ENCODE measurements around the gene LCT. TPM values are rescaled to one million over a fixed set of nuclear protein-coding genes. Genes with fewer than 3 reads are reported as not detected.

The LCT gene
- total and polyA plus RNA-seq, 2 of the 13 experiments (the other 11 are each of a cell fraction or from before 2014, with no cell fraction given) = not detected

DNA sequence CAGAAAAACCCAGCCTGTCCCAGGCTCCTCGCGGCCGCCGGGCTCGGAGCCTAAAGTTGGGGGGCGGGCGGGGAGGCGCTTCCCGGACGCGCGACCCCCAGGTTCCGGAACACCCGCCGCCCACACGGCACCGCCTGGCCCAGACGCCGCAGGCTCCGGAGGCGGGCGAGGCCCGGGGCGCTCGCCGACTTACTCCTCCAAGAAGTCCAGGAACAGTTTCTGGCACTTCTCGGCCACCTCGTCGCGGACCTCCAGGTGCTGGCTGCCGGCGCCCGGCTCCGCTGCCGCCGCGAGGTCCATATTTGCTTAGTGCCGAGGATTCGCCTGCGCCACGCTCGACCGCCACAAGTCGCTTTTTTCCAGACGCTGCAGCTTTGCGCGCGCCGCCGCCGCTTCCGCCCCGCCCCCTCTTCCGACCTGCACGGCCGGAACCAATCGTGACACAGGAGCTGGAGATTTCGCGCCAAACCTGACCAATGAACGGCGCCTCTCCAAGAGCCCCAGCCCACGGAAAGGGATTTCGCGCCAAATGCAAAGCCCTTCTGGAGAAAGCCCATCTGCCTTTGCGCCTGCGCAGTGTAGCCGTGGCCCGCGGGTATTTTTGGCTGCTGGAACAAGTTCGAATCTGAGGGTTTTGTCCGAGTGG, 39.2 kb upstream of the LCT start, which contains the start of gene MCM6:
TSS of gene MCM6 (minus strand) at position 378 of the 646 bp plus-strand sequence. CDS start at position 300, 78 bp downstream.
- intact Hi-C loops (cut with micrococcal nuclease; ENCODE audit: unreplicated experiment) (no loop called here), in situ Hi-C loops (cut with HindIII; ENCODE audit: extremely low pct_ligation_motif_present, low pct_unique_long_range_greater_than_20kb) (no loop called here)
- H3K9ac ChIP-seq (ENCODE audit: insufficient read depth, low read depth, low read length) = peak within 1 kb of the TSS; percentile 59
- H3K27me3 ChIP-seq (ENCODE audit: control insufficient read depth in 1 of 2, insufficient read depth in 2 of 2, low read length in 2 of 2) = no peaks in the 10 kb centered on the region
- FAIRE-seq = no peak
- H3K36me3 ChIP-seq (replicated peaks in 1 of 2; ENCODE audit: control insufficient read depth in 1 of 2, insufficient read depth in 2 of 2, low read length in 2 of 2) = no peaks in the 10 kb centered on the region
- peak within 1 kb of the TSS; percentile 39 to 69 (median 55); a peak in 5 of 6 replicates for H3K4me3 ChIP-seq (replicated peaks in 1 of 3; ENCODE audit: insufficient read depth in 1 of 3, low read depth in 2 of 3, low read length in 3 of 3)
- no peaks in the 10 kb centered on the region for H3K9me3 ChIP-seq (ENCODE audit: low read length)
- no peak within 1 kb of the TSS for H2AFZ ChIP-seq (ENCODE audit: low read length)
- DNase-seq (ENCODE audit: low spot score) = peak; percentile 92
- H3K4me2 ChIP-seq (ENCODE audit: low read depth, low read length) = peak within 1 kb of the TSS; percentile 67
- ChIA-PET POLR2A (no interaction called here), CTCF (ENCODE audit: low intra/inter-chr PET ratio, low total read pairs) (no interaction called here)
- BruUV-seq (replicated peaks) = no TSS peak
- no peaks in the 10 kb centered on the region for H4K20me1 ChIP-seq (ENCODE audit: insufficient read depth, low read length)
- H3K79me2 ChIP-seq (ENCODE audit: insufficient read depth, low read length) = peaks cover 3% of the 10 kb centered on the region
- ATAC-seq = peak; percentile 93
- peaks cover 18% of the 10 kb centered on the region; the same call in 1 of the 2 replicates for H3K4me1 ChIP-seq (ENCODE audit: insufficient read depth, low read length)
- peak within 1 kb of the TSS; percentile 52 for H3K27ac ChIP-seq (ENCODE audit: extremely low read length, insufficient read depth, low read length)
- 73% methylated on average over 71 of the region's 71 CpGs for WGBS (ENCODE audit: low lambda C conversion rate)
- TF ChIP-seq CHD2 (IDR thresholded peaks at IDR 0.05; ENCODE audit: low read depth, low read length) (no peak), ZFP36L1 (CRISPR knock-in tag; IDR thresholded peaks at IDR 0.05) (peak; percentile 53; the same call in 1 of the 2 replicates), JDP2 (CRISPR knock-in tag; IDR thresholded peaks at IDR 0.05; ENCODE audit: borderline replicate concordance) (peak; percentile 72), ZNF619 (CRISPR knock-in tag; IDR thresholded peaks at IDR 0.05) (no peak), PCBP1 (IDR thresholded peaks at IDR 0.05; ENCODE audit: borderline replicate concordance, low read depth, low read length) (no peak), ZFP90 (CRISPR knock-in tag; IDR thresholded peaks at IDR 0.05; ENCODE audit: borderline replicate concordance) (peak; percentile 61; the same call in 1 of the 2 replicates), ZNF564 (CRISPR knock-in tag; IDR thresholded peaks at IDR 0.05) (no peak; the same call in 1 of the 2 replicates), SRSF1 (optimal IDR thresholded peaks at IDR 0.05; ENCODE audit: low read depth, low read length) (no peak), STAT5B (CRISPR knock-in tag; IDR thresholded peaks at IDR 0.05) (no peak), ETV6 (CRISPR knock-in tag; conservative IDR thresholded peaks at IDR 0.05) (0 out of 2 replicates have a peak, but pooled peaks have one; percentile 42), SUZ12 (IDR thresholded peaks at IDR 0.05; ENCODE audit: low read depth, low read length) (no peak), RFX3 (CRISPR knock-in tag; IDR thresholded peaks at IDR 0.05) (no peak), GZF1 (CRISPR knock-in tag; IDR thresholded peaks at IDR 0.05) (no peak), ZNF557 (CRISPR knock-in tag; IDR thresholded peaks at IDR 0.05) (peak; percentile 78; the same call in 1 of the 2 replicates), ZNF432 (CRISPR knock-in tag; IDR thresholded peaks at IDR 0.05; ENCODE audit: borderline replicate concordance) (no peak), ZKSCAN1 (IDR thresholded peaks at IDR 0.05; ENCODE audit: low read length) (no peak), JARID2 (CRISPR knock-in tag; IDR thresholded peaks at IDR 0.05; ENCODE audit: insufficient replicate concordance) (no peak), ZNF496 (CRISPR knock-in tag; IDR thresholded peaks at IDR 0.05; ENCODE audit: insufficient replicate concordance) (no peak), RFXANK (CRISPR knock-in tag; IDR thresholded peaks at IDR 0.05) (no peak)
- TF ChIP-seq, protein P1, sequence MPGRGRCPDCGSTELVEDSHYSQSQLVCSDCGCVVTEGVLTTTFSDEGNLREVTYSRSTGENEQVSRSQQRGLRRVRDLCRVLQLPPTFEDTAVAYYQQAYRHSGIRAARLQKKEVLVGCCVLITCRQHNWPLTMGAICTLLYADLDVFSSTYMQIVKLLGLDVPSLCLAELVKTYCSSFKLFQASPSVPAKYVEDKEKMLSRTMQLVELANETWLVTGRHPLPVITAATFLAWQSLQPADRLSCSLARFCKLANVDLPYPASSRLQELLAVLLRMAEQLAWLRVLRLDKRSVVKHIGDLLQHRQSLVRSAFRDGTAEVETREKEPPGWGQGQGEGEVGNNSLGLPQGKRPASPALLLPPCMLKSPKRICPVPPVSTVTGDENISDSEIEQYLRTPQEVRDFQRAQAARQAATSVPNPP (CRISPR knock-in tag; IDR thresholded peaks at IDR 0.05) = peak; percentile 83
- TF ChIP-seq, protein P2, sequence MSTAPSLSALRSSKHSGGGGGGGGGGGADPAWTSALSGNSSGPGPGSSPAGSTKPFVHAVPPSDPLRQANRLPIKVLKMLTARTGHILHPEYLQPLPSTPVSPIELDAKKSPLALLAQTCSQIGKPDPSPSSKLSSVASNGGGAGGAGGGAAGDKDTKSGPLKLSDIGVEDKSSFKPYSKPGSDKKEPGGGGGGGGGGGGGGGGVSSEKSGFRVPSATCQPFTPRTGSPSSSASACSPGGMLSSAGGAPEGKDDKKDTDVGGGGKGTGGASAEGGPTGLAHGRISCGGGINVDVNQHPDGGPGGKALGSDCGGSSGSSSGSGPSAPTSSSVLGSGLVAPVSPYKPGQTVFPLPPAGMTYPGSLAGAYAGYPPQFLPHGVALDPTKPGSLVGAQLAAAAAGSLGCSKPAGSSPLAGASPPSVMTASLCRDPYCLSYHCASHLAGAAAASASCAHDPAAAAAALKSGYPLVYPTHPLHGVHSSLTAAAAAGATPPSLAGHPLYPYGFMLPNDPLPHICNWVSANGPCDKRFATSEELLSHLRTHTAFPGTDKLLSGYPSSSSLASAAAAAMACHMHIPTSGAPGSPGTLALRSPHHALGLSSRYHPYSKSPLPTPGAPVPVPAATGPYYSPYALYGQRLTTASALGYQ (CRISPR knock-in tag; IDR thresholded peaks at IDR 0.05) = no peak
- TF ChIP-seq, protein P3, sequence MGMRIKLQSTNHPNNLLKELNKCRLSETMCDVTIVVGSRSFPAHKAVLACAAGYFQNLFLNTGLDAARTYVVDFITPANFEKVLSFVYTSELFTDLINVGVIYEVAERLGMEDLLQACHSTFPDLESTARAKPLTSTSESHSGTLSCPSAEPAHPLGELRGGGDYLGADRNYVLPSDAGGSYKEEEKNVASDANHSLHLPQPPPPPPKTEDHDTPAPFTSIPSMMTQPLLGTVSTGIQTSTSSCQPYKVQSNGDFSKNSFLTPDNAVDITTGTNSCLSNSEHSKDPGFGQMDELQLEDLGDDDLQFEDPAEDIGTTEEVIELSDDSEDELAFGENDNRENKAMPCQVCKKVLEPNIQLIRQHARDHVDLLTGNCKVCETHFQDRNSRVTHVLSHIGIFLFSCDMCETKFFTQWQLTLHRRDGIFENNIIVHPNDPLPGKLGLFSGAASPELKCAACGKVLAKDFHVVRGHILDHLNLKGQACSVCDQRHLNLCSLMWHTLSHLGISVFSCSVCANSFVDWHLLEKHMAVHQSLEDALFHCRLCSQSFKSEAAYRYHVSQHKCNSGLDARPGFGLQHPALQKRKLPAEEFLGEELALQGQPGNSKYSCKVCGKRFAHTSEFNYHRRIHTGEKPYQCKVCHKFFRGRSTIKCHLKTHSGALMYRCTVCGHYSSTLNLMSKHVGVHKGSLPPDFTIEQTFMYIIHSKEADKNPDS (CRISPR knock-in tag; IDR thresholded peaks at IDR 0.05) = no peak

All from HepG2 (cell line).